Panc1 (cell line): ENCODE data around the gene CCNG2. TPM values are rescaled to one million over a fixed set of nuclear protein-coding genes. Genes with fewer than 3 reads are reported as not detected.

ENCODE experiments used
- ATAC-seq: fragments of 200-7000 bp; cut with Tn5 transposase; 2 replicates; pipeline ENCODE4 v1.9.1; 2020; ENCODE audit warnings: mild to moderate bottlenecking, moderate library complexity
- BruUV-seq: library from RNA; stranded (reverse); fragments of 400-500 nt; replicated peaks from 2 replicates; lab custom pipeline; 2021; lab: Mats Ljungman, UMichigan
- CTCF ChIA-PET: fragments of 300-600 bp; sonication (Branson Sonifier 250); formaldehyde crosslinking; loops from one replicate; lab custom pipeline; 2022; ENCODE audit warnings: antibody characterized with exemption; lab: Charles Lee
- POLR2A ChIA-PET: fragments of 300-600 bp; sonication (Branson Sonifier 250); formaldehyde crosslinking; loops from one replicate; lab custom pipeline; 2022; ENCODE audit warnings: antibody characterized with exemption; lab: Charles Lee
- DNase-seq: peaks from one replicate; pipeline ENCODE4 v3.0.0-alpha.2; 2010; ENCODE audit warnings: low read depth, low spot score
- H3K27ac ChIP-seq: 2 replicates; pipeline ENCODE4 v1.5.1; 2011; ENCODE audit warnings: mild to moderate bottlenecking, low read length, inconsistent platforms
- H3K27me3 ChIP-seq: fragments of 200-500 bp; sonication (Bioruptor generic); 2 replicates; pipeline ENCODE4 v1.6.0; 2014; ENCODE audit warnings: low read length, inconsistent platforms; ENCODE audit not compliant: control insufficient read depth, insufficient read depth
- H3K36me3 ChIP-seq: fragments of 200-500 bp; sonication (Bioruptor generic); 2 replicates; pipeline ENCODE4 v1.5.1; 2014; ENCODE audit warnings: inconsistent platforms, mild to moderate bottlenecking, low read length, moderate library complexity; ENCODE audit not compliant: control insufficient read depth, insufficient read depth
- H3K4me1 ChIP-seq: 2 replicates; pipeline ENCODE4 v1.5.1; 2011; ENCODE audit warnings: inconsistent platforms, mild to moderate bottlenecking, low read length, moderate library complexity; ENCODE audit not compliant: control insufficient read depth, insufficient read depth
- H3K4me3 ChIP-seq, 2 experiments: 2 replicates each; pipeline ENCODE4 v1.5.1; 2011 to 2012; ENCODE audit warnings: low read depth in 2 of 2, low read length in 2 of 2, mild to moderate bottlenecking in 2 of 2, inconsistent platforms in 1 of 2, moderate library complexity in 1 of 2
- H3K9me3 ChIP-seq: fragments of 200-500 bp; sonication (Bioruptor generic); 2 replicates; pipeline ENCODE4 v1.5.1; 2014; ENCODE audit warnings: low read depth, mild to moderate bottlenecking, inconsistent platforms, low read length, moderate library complexity; ENCODE audit not compliant: control insufficient read depth, insufficient read depth
- POLR2AphosphoS5 ChIP-seq: IDR thresholded peaks from 2 replicates; pipeline ENCODE4 v1.6.1; 2012; ENCODE audit warnings: mild to moderate bottlenecking, low read depth, low read length, moderate library complexity
- REST ChIP-seq, 2 experiments: IDR thresholded peaks; 2 replicates each; pipeline ENCODE4 v1.6.1; 2011 to 2012; ENCODE audit warnings: low read depth in 2 of 2, control low read depth in 1 of 2, low read length in 1 of 2, mild to moderate bottlenecking in 1 of 2, moderate library complexity in 1 of 2; ENCODE audit not compliant: insufficient read depth in 1 of 2
- SIN3A ChIP-seq: IDR thresholded peaks from 2 replicates; pipeline ENCODE4 v1.6.1; 2012; ENCODE audit warnings: low read depth, mild to moderate bottlenecking, low read length, moderate library complexity, borderline replicate concordance; ENCODE audit not compliant: insufficient read depth
- TCF7L2 ChIP-seq: IDR thresholded peaks from 2 replicates; pipeline ENCODE4 v1.6.1; 2011; ENCODE audit warnings: mild to moderate bottlenecking, low read depth, low read length, inconsistent platforms
- in situ Hi-C: cut with HindIII; loops from 2 replicates; pipeline ENCODE4 v1.10.0; 2016; ENCODE audit warnings: low sequenced_read_pairs, low pct_unique_long_range_greater_than_20kb
- intact Hi-C: fragments of 100-400 bp; cut with micrococcal nuclease; formaldehyde crosslinking; loops from one replicate; pipeline ENCODE4 v1.10.0; 2022; ENCODE audit not compliant: unreplicated experiment
- total RNA-seq: library from RNA; stranded (reverse); gene quantifications from one replicate; pipeline ENCODE4 v1.2.1, GENCODE V29; 2021; ENCODE audit not compliant: unreplicated experiment
- TF ChIP-seq, protein P1 (sequence below): fragments of 450-650 bp; IDR thresholded peaks from 2 replicates; pipeline ENCODE4 v1.5.1; 2017; ENCODE audit warnings: mild to moderate bottlenecking

The CCNG2 gene
- total RNA-seq, 1 experiment from 2014 or later: 18.4 TPM

- in situ Hi-C loops: no loop called here
- no TSS peak for BruUV-seq
- POLR2A ChIA-PET: interaction anchor here (0.6 kb wide), 1 partner anchor 102 kb away, joined by 4 read pairs; no protein-coding TSS in a partner anchor
Measured at GRCh38 chr4:77149789-77150188, 7.2 kb upstream of the CCNG2 start.

GRCh38 chr4:77151241-77151640 lies 5.8 kb upstream of the CCNG2 start:
- ATAC-seq (no peak), DNase-seq (no peak)
- no TSS peak for BruUV-seq
- Histone ChIP-seq H3K4me1 (peaks cover 9% of the 10 kb centered on the region), H3K27me3 (no peaks in the 10 kb centered on the region), H3K36me3 (no peaks in the 10 kb centered on the region), H3K27ac (no peak overlapping the region), H3K9me3 (no peaks in the 10 kb centered on the region), H3K4me3 (no peak overlapping the region)
- in situ Hi-C loops: no loop called here
- ChIA-PET CTCF (no interaction called here), POLR2A (no interaction called here)
- TF ChIP-seq SIN3A: no peak
- no peak for TF ChIP-seq REST (IDR thresholded peaks at IDR 0.05; ENCODE audit: insufficient read depth in 1 of 2, low read depth in 2 of 2, low read length in 1 of 2)
- TF ChIP-seq, protein P1, sequence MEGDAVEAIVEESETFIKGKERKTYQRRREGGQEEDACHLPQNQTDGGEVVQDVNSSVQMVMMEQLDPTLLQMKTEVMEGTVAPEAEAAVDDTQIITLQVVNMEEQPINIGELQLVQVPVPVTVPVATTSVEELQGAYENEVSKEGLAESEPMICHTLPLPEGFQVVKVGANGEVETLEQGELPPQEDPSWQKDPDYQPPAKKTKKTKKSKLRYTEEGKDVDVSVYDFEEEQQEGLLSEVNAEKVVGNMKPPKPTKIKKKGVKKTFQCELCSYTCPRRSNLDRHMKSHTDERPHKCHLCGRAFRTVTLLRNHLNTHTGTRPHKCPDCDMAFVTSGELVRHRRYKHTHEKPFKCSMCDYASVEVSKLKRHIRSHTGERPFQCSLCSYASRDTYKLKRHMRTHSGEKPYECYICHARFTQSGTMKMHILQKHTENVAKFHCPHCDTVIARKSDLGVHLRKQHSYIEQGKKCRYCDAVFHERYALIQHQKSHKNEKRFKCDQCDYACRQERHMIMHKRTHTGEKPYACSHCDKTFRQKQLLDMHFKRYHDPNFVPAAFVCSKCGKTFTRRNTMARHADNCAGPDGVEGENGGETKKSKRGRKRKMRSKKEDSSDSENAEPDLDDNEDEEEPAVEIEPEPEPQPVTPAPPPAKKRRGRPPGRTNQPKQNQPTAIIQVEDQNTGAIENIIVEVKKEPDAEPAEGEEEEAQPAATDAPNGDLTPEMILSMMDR: no peak
- no peak for TF ChIP-seq POLR2AphosphoS5
- no peak for TF ChIP-seq TCF7L2
- intact Hi-C loops: no loop called here

More at GRCh38 chr4:77149789-77150188, 7.2 kb upstream of the CCNG2 start:
- DNase-seq: no peak
- Histone ChIP-seq H3K36me3 (no peaks in the 10 kb centered on the region), H3K4me1 (peaks cover 5% of the 10 kb centered on the region), H3K4me3 (no peak overlapping the region), H3K27me3 (no peaks in the 10 kb centered on the region), H3K27ac (no peak overlapping the region), H3K9me3 (no peaks in the 10 kb centered on the region)
- intact Hi-C loops: no loop called here
- no peak for ATAC-seq
- CTCF ChIA-PET: no interaction called here
- TF ChIP-seq, protein P1: no peak
- no peak for TF ChIP-seq TCF7L2
- TF ChIP-seq SIN3A: no peak
- TF ChIP-seq POLR2AphosphoS5: no peak
- no peak for TF ChIP-seq REST (IDR thresholded peaks at IDR 0.05; ENCODE audit: insufficient read depth in 1 of 2, low read depth in 2 of 2, low read length in 1 of 2)
